A549 (cell line): ENCODE measurements around the gene MTFMT. TPM values are rescaled to one million over a fixed set of nuclear protein-coding genes. Genes with fewer than 3 reads are reported as not detected.

Experiments
- ATAC-seq, 2 experiments: fragments of 200-7000 bp in 1 of 2; fragments of >200 bp in 1 of 2; cut with Nextera tagmentation in 1 of 2; cut with Tn5 transposase in 1 of 2; 3 replicates each; pipeline versions ENCODE4 v1.8.0 to v1.9.1; 2018 to 2020; ENCODE audit warnings: mild to moderate bottlenecking in 1 of 2, moderate library complexity in 1 of 2
- CTCF ChIA-PET: fragments of 300-600 bp; sonication (Branson Sonifier 250); formaldehyde crosslinking; extraction: SDS; loops from one replicate; lab custom pipeline; 2021; ENCODE audit warnings: antibody characterized with exemption, inconsistent platforms; lab: Yijun Ruan, JAX
- POLR2A ChIA-PET: fragments of 350-600 bp; formaldehyde crosslinking; extraction: SDS; loops from one replicate; lab custom pipeline; 2021; ENCODE audit warnings: antibody characterized with exemption, inconsistent platforms; lab: Yijun Ruan, JAX
- DNase-seq, 2 experiments: peaks; one replicate each; pipeline versions ENCODE4 v3.0.0 to v3.0.0-alpha.2; 2011 to 2016; ENCODE audit warnings: low read depth in 1 of 2, low spot score in 1 of 2
- FAIRE-seq: peaks from 2 replicates; lab custom pipeline; 2011; peaks lifted over from hg19 to GRCh38; lab: Jason Lieb, UNC
- H3K27ac ChIP-seq, 2 experiments: fragments of >200 bp; sonication (Bioruptor Twin); formaldehyde crosslinking; 3 replicates each; pipeline ENCODE4 v1.5.1; 2016 to 2017
- H3K4me1 ChIP-seq: fragments of >200 bp; sonication (Bioruptor Twin); formaldehyde crosslinking; 3 replicates; pipeline ENCODE4 v1.6.1; 2016
- H3K4me2 ChIP-seq: fragments of >200 bp; sonication (Bioruptor Twin); formaldehyde crosslinking; 3 replicates; pipeline ENCODE4 v1.6.1; 2016
- H3K4me3 ChIP-seq: fragments of >200 bp; sonication (Bioruptor Twin); formaldehyde crosslinking; 3 replicates; pipeline ENCODE4 v1.5.1; 2016
- H3K9me3 ChIP-seq: fragments of >200 bp; sonication (Bioruptor Twin); formaldehyde crosslinking; 3 replicates; pipeline ENCODE4 v1.6.1; 2016
- CBX8 ChIP-seq: fragments of 200-600 bp; sonication (generic); IDR thresholded peaks from 2 replicates; pipeline ENCODE4 v1.6.1; 2016
- CHD2 ChIP-seq: fragments of 150-350 bp; IDR thresholded peaks from 2 replicates; pipeline ENCODE4 v1.6.1; 2014; ENCODE audit warnings: low read length; ENCODE audit not compliant: partially characterized antibody
- EHF ChIP-seq: fragments of 250-450 bp; sonication (Bioruptor Pico); IDR thresholded peaks from 2 replicates; pipeline ENCODE4 v1.5.0; 2020; ENCODE audit warnings: mild to moderate bottlenecking
- EHMT2 ChIP-seq: fragments of 200-600 bp; sonication (generic); IDR thresholded peaks from 2 replicates; pipeline ENCODE4 v1.6.1; 2016; ENCODE audit warnings: antibody characterized with exemption, low read depth, mild to moderate bottlenecking, moderate library complexity
- ESRRA ChIP-seq: fragments of 150-350 bp; IDR thresholded peaks from 2 replicates; pipeline ENCODE4 v1.6.1; 2014; ENCODE audit warnings: mild to moderate bottlenecking, low read length, borderline replicate concordance
- FOSB ChIP-seq: fragments of 250-450 bp; sonication (Bioruptor Pico); IDR thresholded peaks from 2 replicates; pipeline ENCODE4 v1.5.0; 2020; ENCODE audit warnings: mild to moderate bottlenecking, moderate library complexity
- FOXS1 ChIP-seq: fragments of 250-450 bp; sonication (Bioruptor Pico); IDR thresholded peaks from 2 replicates; pipeline ENCODE4 v1.5.0; 2020; ENCODE audit warnings: mild to moderate bottlenecking, moderate library complexity
- HEYL ChIP-seq: fragments of 250-450 bp; sonication (Bioruptor Pico); IDR thresholded peaks from 2 replicates; pipeline ENCODE4 v1.8.0; 2021; ENCODE audit warnings: mild to moderate bottlenecking, moderate library complexity
- HOXB5 ChIP-seq: fragments of 250-450 bp; sonication (Bioruptor Pico); IDR thresholded peaks from 2 replicates; pipeline ENCODE4 v1.5.0; 2020; ENCODE audit warnings: mild to moderate bottlenecking, moderate library complexity
- JUN ChIP-seq, 2 experiments: fragments of >200 bp; sonication (Bioruptor Twin); formaldehyde crosslinking; IDR thresholded peaks; 2 replicates in 1 of 2; 3 replicates in 1 of 2; pipeline ENCODE4 v1.6.1; 2016 to 2017
- KDM1A ChIP-seq: fragments of 200-600 bp; sonication (generic); IDR thresholded peaks from 2 replicates; pipeline ENCODE4 v1.6.1; 2016; ENCODE audit warnings: low read depth, mild to moderate bottlenecking
- KDM5A ChIP-seq: fragments of 200-600 bp; sonication (generic); IDR thresholded peaks from 2 replicates; pipeline ENCODE4 v1.6.1; 2016; ENCODE audit warnings: antibody characterized with exemption, mild to moderate bottlenecking
- MAX ChIP-seq: IDR thresholded peaks from 2 replicates; pipeline ENCODE4 v1.6.1; 2012
- MAZ ChIP-seq: fragments of 150-350 bp; IDR thresholded peaks from 2 replicates; pipeline ENCODE4 v1.6.1; 2014; ENCODE audit warnings: antibody characterized with exemption, low read depth, low read length, borderline replicate concordance
- MYC ChIP-seq: IDR thresholded peaks from 2 replicates; pipeline ENCODE4 v1.6.1; 2012; ENCODE audit warnings: mild to moderate bottlenecking, inconsistent platforms, low read length, improper control_type of control experiment, borderline replicate concordance
- NFE2L2 ChIP-seq: fragments of 150-350 bp; conservative IDR thresholded peaks from 2 replicates; pipeline ENCODE4 v1.6.1; 2014; ENCODE audit warnings: low read length
- NR3C1 ChIP-seq: fragments of >200 bp; sonication (Bioruptor Twin); formaldehyde crosslinking; IDR thresholded peaks from 3 replicates; pipeline ENCODE4 v1.6.1; 2017
- POLR2AphosphoS2 ChIP-seq: conservative IDR thresholded peaks from 2 replicates; pipeline ENCODE4 v1.6.1; 2012; ENCODE audit warnings: low read length, improper control_type of control experiment, inconsistent platforms
- RARB ChIP-seq: fragments of 250-450 bp; sonication (Bioruptor Pico); IDR thresholded peaks from 2 replicates; pipeline ENCODE4 v1.8.0; 2021; ENCODE audit warnings: mild to moderate bottlenecking, moderate library complexity
- RCOR1 ChIP-seq: fragments of 150-350 bp; IDR thresholded peaks from 2 replicates; pipeline ENCODE4 v1.6.1; 2014; ENCODE audit warnings: antibody characterized with exemption, low read length, low read depth
- RNF2 ChIP-seq: fragments of 200-600 bp; sonication (generic); IDR thresholded peaks from 2 replicates; pipeline ENCODE4 v1.6.1; 2016; ENCODE audit warnings: low read depth, mild to moderate bottlenecking, antibody characterized with exemption, moderate library complexity, borderline replicate concordance
- SREBF2 ChIP-seq: fragments of 450-650 bp; IDR thresholded peaks from 2 replicates; pipeline ENCODE4 v1.6.1; 2014; ENCODE audit warnings: mild to moderate bottlenecking, moderate library complexity
- TP53 ChIP-seq: fragments of 250-450 bp; sonication (Bioruptor Pico); IDR thresholded peaks from 2 replicates; pipeline ENCODE4 v1.5.0; 2021; ENCODE audit warnings: mild to moderate bottlenecking, moderate library complexity
- ZNF302 ChIP-seq: fragments of 250-450 bp; sonication (Bioruptor Pico); IDR thresholded peaks from 2 replicates; pipeline ENCODE4 v1.9.0; 2021; ENCODE audit warnings: inconsistent platforms, mild to moderate bottlenecking, moderate library complexity
- WGBS: methylation state at CpG from one replicate; pipeline ENCODE4 v1.1.6; 2017; ENCODE audit errors: missing lambda C conversion rate; 5-methylcytosine and 5-hydroxymethylcytosine counted together
- polyA plus RNA-seq, 4 experiments: library from polyadenylated mRNA; depleted of rRNA in 3 of 4; stranded (reverse); fragments of >200 nt; fragmentation: RNase III in 1 of 4; extraction: RNeasy Plus Mini Kit Qiagen cat#74134 plus additional on column Dnase treatment in 1 of 4; gene quantifications; 2 replicates in 3 of 4; 3 replicates in 1 of 4; pipeline ENCODE4 v1.2.3, GENCODE V29; 2011 to 2017
- TF ChIP-seq, protein P1 (sequence below): fragments of >200 bp; sonication (Bioruptor Twin); formaldehyde crosslinking; IDR thresholded peaks from 3 replicates; pipeline ENCODE4 v1.5.1; 2016

MTFMT gene
- polyA plus RNA-seq, 2 of the 4 experiments (the other 2 are of a cell fraction), result 21.4 to 23.4 TPM

DNA sequence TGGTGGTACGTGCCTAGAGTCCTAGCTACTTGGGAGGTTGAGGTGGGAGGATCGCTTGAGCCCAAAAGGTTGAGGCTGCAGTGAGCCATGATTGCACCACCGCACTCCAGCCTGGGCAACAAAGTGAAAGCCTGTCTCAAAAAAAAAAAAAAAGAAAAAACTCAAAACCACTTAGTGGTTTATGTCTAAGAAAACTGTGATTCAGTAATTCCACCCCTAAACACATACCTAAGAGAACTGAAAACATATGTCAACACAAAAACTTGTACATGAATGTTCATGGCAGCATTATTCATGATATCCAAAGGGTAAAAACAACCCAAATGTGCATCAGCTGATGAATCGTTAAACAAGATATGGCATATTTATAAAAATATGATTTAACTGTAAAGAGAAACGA is 54.0 kb downstream of the MTFMT start:
- H3K4me3 ChIP-seq, result no peak overlapping the region
- no peak overlapping the region for H3K27ac ChIP-seq
- DNase-seq (no peak), FAIRE-seq (no peak), ATAC-seq (no peak)
- ChIA-PET POLR2A (no interaction called here), CTCF (no interaction called here)
- no peaks in the 10 kb centered on the region for H3K9me3 ChIP-seq
- H3K4me1 ChIP-seq, result no peaks in the 10 kb centered on the region
- H3K4me2 ChIP-seq, result no peak overlapping the region
- TF ChIP-seq RNF2 (no peak), EHMT2 (no peak), CBX8 (no peak), EHF (CRISPR knock-in tag) (no peak), NR3C1 (no peak), POLR2AphosphoS2 (no peak), RCOR1 (no peak), JUN (IDR thresholded peaks at IDR 0.05) (no peak), TP53 (no peak)
- 83% methylated on average over 5 of the region's 5 CpGs for WGBS

DNA sequence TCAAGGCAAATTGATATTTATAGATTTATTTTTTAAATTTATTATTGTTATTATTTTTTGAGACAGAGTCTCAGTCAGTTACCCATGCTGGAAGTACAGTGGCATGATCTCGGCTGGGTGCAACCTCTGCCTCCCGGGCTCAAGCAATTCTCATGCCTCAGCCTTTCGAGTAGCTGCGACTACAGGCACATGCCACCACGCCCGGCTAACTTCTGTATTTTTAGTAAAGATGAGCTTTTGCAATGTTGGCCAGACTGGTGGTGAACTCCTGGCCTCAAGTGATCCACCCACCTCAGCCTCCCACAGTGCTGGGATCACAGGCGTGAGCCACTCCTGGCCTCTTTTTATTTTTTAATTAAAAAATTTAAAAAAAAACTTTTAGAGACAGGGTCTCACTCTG is 58.7 kb downstream of the MTFMT start:
- 96% methylated on average over 7 of the region's 7 CpGs for WGBS
- POLR2A ChIA-PET, result no interaction called here
- Histone ChIP-seq H3K27ac (no peak overlapping the region), H3K9me3 (no peaks in the 10 kb centered on the region), H3K4me3 (no peak overlapping the region), H3K4me2 (no peak overlapping the region), H3K4me1 (no peaks in the 10 kb centered on the region)
- FAIRE-seq (no peak), DNase-seq (no peak), ATAC-seq (no peak)
- CTCF ChIA-PET, result interaction anchor here (0.6 to 1.8 kb wide), 2 partner anchors 12 to 161 kb away, joined by 3 to 6 read pairs; no protein-coding TSS in a partner anchor
- TF ChIP-seq SREBF2, result no peak

- ATAC-seq (no peak), FAIRE-seq (no peak), DNase-seq (no peak)
- Histone ChIP-seq H3K4me3 (no peak overlapping the region), H3K9me3 (no peaks in the 10 kb centered on the region), H3K4me1 (no peaks in the 10 kb centered on the region), H3K27ac (no peak overlapping the region), H3K4me2 (no peak overlapping the region)
- ChIA-PET POLR2A (no interaction called here), CTCF (interaction anchor here (0.6 to 0.7 kb wide), 2 partner anchors 10 to 749 kb away, joined by 3 read pairs; no protein-coding TSS in a partner anchor)
- 86% methylated on average over 1 of the region's 1 CpG for WGBS
- TF ChIP-seq CHD2, result no peak
- no peak for TF ChIP-seq ZNF302 (CRISPR knock-in tag)
- TF ChIP-seq, protein P1, sequence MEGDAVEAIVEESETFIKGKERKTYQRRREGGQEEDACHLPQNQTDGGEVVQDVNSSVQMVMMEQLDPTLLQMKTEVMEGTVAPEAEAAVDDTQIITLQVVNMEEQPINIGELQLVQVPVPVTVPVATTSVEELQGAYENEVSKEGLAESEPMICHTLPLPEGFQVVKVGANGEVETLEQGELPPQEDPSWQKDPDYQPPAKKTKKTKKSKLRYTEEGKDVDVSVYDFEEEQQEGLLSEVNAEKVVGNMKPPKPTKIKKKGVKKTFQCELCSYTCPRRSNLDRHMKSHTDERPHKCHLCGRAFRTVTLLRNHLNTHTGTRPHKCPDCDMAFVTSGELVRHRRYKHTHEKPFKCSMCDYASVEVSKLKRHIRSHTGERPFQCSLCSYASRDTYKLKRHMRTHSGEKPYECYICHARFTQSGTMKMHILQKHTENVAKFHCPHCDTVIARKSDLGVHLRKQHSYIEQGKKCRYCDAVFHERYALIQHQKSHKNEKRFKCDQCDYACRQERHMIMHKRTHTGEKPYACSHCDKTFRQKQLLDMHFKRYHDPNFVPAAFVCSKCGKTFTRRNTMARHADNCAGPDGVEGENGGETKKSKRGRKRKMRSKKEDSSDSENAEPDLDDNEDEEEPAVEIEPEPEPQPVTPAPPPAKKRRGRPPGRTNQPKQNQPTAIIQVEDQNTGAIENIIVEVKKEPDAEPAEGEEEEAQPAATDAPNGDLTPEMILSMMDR, result no peak
- TF ChIP-seq NFE2L2, result no peak
- no peak for TF ChIP-seq MAZ
- no peak for TF ChIP-seq ESRRA
- TF ChIP-seq HOXB5 (CRISPR knock-in tag), result no peak
- TF ChIP-seq MAX, result no peak
- TF ChIP-seq MYC, result no peak
- no peak for TF ChIP-seq FOSB (CRISPR knock-in tag)
- TF ChIP-seq RARB (CRISPR knock-in tag), result no peak
- no peak for TF ChIP-seq FOXS1 (CRISPR knock-in tag)
- no peak for TF ChIP-seq KDM5A
- no peak for TF ChIP-seq HEYL (CRISPR knock-in tag)
- TF ChIP-seq KDM1A, result no peak
- no peak for TF ChIP-seq RNF2
These were observed 60.0 kb downstream of the MTFMT start for GRCh38 chr15:64969401-64969800.
